HG02642 (cell line): ENCODE data around the gene FIGNL1.

Experiments used
- ATAC-seq: cut with Tn5 transposase; IDR thresholded peaks from one replicate; pipeline ENCODE4 v1.9.1; 2021; ENCODE audit warnings: mild to moderate bottlenecking; ENCODE audit not compliant: unreplicated experiment, poor library complexity

Gene FIGNL1

GRCh38 chr7:50399635-50400034, 50.5 kb downstream of the FIGNL1 start:
- ATAC-seq: no peak

GRCh38 chr7:50399206-50399605, 50.9 kb downstream of the FIGNL1 start:
- ATAC-seq: no peak

GRCh38 chr7:50397971-50398324, 52.2 kb downstream of the FIGNL1 start:
- no peak for ATAC-seq

- peak; percentile 73 for ATAC-seq
Measured at GRCh38 chr7:50397320-50397970, 52.7 kb downstream of the FIGNL1 start.

GRCh38 chr7:50396856-50397255, 53.3 kb downstream of the FIGNL1 start:
- peak; percentile 18 for ATAC-seq

GRCh38 chr7:50394315-50394714, 55.8 kb downstream of the FIGNL1 start:
- no peak for ATAC-seq
